HG02678 (cell line): ENCODE measurements around the gene KIF6.

Source experiments
- ATAC-seq: cut with Tn5 transposase; IDR thresholded peaks from one replicate; pipeline ENCODE4 v1.9.1; 2021; ENCODE audit warnings: mild to moderate bottlenecking, moderate library complexity; ENCODE audit not compliant: unreplicated experiment

KIF6 gene

DNA sequence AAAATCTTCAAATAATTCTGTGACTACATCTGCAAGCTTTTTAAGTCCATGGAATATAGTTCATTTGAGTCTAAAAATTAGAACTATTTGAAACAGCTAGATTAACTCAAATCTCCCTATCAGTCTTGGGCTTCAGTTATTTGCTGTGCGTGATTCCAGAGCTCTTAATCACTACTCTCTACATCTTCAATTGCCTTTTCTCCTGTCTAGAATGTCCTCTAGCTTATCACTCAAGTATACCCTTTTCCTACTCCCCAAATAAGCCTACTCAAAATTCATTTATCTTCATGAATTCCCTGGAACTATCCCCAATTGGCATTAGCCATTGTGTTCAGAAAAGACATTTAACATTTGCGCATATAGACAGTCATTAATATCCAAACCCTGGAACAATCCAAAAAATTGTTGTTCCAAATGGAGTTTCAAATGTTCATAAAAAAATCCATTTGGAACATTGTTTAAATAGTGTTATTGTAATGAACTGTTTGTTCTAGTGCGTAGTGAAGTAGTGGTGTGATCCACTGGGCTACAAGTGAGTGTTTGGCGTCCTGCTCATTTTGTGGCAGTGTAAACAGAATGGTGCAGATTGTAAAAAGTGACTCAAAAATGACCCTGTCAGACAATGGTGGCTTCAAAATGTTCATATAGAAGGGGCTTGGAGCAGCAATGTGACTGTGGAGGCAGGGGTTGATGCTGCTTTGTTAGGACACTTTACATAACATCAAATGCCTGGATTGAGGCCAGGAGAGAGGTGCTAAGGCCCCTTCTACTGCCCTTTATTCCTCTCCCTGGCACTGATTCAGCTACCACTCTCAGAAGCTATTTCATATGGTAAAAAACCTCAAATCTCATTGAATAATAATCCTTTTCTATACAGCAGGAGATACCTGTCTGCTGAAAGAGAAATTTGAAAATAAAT, 122.3 kb downstream of the KIF6 start:
- ATAC-seq = no peak

DNA sequence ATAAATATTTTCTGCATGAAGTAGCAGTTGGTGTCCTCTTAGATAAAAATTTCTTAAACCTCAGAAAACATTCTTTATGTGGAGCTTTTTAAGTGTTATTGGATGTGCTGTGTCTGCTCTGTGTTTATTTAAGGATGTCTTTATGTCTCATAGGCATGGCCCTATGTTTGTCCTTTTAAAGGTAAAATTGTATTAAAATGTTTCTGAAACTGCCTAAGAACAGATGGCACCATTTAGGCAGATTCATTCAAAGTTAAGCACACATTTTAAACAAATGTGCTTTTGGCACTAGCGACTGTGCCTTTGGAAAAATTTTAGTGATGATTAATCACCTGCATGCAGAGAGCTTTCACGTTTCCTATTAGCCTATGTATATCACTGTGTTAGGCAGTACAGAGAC, 125.2 kb downstream of the KIF6 start:
- no peak for ATAC-seq

- no peak for ATAC-seq
These were observed 125.9 kb downstream of the KIF6 start for GRCh38 chr6:39599341-39599740.

DNA sequence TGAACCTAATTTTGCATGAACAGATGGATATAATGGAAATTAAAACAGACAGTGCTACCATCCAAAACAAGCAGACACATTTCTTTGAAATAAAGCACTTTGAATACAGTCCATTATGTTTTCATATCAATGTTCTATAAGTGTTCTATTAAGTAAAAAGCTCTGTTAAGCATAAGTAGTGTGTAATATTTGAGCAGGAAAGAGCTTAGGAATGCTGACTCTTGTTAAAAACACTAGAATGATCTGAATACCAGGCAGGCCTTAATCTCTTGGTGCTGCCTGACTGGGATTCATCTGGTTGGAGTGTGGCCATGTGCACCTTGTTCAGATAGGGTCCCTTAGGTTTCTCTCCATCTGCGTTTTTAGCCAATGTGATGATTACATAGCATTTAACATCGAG, 130.9 kb downstream of the KIF6 start:
- ATAC-seq = no peak

- no peak for ATAC-seq
These were observed 131.6 kb downstream of the KIF6 start for GRCh38 chr6:39593646-39594045.

- ATAC-seq = no peak
These were observed 134.3 kb downstream of the KIF6 start for GRCh38 chr6:39590871-39591393.

- ATAC-seq = no peak
These were observed 138.1 kb downstream of the KIF6 start for GRCh38 chr6:39587080-39587479.

- ATAC-seq = no peak
These were observed 139.6 kb downstream of the KIF6 start for GRCh38 chr6:39585641-39586040.

DNA sequence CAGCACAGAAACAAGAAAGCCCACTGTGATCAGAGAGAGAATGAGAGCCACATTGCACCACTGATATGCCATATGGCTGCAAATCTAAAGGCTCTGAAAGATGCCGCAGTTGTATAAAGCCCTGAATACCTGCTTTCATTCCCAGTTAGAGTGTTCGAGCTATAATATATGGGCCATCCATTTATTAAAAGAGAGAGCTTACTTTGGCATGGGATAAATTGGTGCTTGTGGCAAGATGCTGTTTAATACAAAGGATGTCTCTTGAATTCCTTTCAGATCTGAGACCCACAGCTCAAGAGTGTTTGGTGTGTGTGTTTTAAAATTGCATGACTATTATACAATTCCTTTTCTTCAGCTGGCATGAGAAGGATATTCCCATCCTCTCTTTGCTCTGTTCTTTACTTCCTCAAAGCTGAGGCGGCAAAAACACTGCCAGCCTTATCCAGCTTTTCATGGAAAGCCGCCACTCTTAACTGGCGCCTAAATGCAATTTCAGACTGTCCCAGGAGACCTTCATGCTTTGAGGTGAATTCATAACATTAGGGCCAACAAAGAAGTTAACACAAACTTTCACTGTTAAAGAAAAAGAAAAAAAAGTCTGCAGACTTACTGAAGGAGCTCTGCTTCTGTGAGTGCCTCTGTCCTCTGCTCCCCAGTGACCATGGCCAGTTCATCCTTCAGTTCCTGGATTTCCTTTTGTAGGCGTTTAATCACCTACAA, 147.6 kb downstream of the KIF6 start:
- no peak for ATAC-seq

GRCh38 chr6:39576556-39577303, 148.5 kb downstream of the KIF6 start:
- ATAC-seq = no peak

GRCh38 chr6:39574991-39575390, 150.2 kb downstream of the KIF6 start:
- ATAC-seq = no peak

GRCh38 chr6:39573541-39573940, 151.7 kb downstream of the KIF6 start:
- no peak for ATAC-seq

DNA sequence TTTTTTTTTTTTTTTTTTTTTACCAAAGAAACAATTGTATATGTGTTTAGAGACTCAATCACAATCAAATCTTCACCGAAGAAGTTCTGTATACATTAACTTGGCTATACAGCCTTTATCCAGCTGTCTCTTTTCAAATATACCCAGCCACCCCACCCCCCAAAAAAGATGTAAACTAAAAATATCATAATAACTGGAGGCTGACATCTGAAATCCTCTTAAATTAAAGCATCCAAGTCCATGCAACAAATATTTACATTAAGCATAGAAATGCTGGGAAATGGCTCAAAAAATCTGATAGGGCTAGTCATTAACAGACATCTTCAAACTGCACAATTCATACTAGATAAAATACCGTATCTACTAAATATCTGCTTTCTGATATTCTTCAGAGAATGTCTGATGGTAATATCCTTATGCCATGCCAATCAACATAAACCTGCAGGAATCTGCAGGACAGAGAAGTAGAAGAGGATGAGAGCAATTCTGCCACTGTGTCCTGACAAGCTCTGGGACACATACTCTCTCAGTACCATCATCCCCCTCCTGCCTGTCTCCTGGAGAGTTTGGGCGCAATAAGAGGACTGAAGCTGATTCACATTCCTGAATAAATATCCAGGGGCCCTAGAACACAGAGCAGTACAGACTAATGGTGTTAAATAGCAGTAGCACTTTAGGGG, 152.4 kb downstream of the KIF6 start:
- no peak for ATAC-seq

GRCh38 chr6:39568896-39569295, 156.3 kb downstream of the KIF6 start:
- ATAC-seq = no peak

DNA sequence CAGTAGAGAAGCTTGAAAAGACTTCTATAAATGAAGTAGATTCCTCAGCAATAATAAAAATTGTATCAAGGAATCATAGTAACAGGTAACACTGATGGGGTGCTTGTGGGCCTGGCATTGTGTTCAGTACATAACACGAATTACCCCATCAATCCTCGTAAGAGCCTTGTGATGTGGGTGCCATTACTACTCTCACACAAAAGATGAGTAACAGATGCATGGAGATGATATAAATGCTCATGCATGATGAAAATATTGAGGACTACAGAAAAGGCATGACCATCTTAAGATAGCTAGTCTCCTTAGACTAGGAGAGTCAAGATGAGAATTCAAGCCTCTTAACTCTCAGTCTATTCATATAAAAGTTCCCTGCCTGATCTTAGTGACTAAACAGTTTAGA, 158.1 kb downstream of the KIF6 start:
- no peak for ATAC-seq

- no peak for ATAC-seq
These were observed 158.8 kb downstream of the KIF6 start for GRCh38 chr6:39566456-39566855.

DNA sequence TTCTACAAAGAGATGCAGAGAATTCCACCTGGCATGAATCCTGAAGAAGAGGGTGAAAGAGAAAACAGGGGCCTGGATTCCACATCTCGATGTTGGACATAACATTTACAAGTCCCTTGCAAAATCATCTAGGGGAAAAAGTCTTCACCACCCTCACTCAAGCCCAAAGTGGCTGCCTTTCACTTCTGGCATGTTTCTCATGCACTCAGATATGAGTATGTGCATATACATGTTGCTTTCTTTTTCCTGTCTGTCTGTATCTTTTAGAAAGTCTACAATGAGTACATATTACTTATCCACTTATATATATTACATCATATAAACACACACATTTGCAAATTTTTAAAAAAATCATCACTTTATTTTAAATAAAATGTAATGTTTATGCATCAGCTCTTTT, 159.3 kb downstream of the KIF6 start:
- no peak for ATAC-seq

DNA sequence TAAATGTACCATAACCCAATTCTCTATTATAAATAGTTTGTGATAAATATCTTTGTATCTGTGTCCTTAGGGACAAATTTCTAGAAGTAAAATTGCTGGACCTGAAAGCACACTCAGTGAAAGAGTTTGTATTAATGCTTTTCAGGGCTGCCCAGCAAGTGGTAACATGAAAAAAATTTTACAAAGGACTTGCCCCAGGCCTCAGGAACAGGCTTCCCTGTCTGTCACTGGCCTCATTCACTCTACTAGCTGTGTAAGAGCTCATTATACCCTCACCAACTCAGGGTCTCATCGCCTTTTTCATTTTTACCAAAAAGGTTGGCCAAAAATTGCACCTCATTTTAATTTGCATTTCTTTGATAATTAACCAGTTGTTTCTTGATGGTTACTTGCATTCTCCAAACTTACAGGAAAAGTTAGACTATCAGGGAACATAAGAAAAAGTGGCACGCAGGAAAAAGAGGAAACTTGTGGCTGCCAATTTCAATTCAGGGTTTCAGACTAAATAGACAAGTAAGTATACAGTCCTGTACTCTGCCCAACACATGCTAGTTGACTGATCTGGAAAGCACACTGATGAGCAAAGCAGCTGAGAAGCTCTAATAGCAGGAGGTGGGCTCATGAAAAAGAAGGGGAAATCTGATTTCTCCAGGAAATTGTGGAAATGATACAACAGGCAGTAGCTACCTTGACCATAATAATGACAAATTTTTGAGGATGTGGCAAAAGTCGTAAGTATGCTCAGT, 161.5 kb downstream of the KIF6 start:
- ATAC-seq = no peak

- ATAC-seq = no peak
These were observed 163.5 kb downstream of the KIF6 start for GRCh38 chr6:39561536-39562266.
